Cerebellar nuclear complex (tissue), 1 donor: ENCODE measurements around the gene CNOT11.
"Not testable (repeated sequence)": the region's sequence is repeated elsewhere in the genome, so short reads cannot be mapped to it uniquely, and the experiment has no call there.

Source experiments
- DNase-seq, 2 experiments: peaks; one replicate each; lab custom pipeline; 2025; lab: John Stamatoyannopoulos, UW

Gene CNOT11

GRCh38 chr2:101310090-101310833, 57.6 kb downstream of the CNOT11 start:
- no peak for DNase-seq

- DNase-seq, result no peak
Measured at GRCh38 chr2:101310834-101311695, 58.4 kb downstream of the CNOT11 start.

GRCh38 chr2:101311696-101312017, 59.0 kb downstream of the CNOT11 start:
- no peak for DNase-seq

- DNase-seq, result not testable (repeated sequence)
Measured at GRCh38 chr2:101316568-101316967, 63.9 kb downstream of the CNOT11 start.
